Measurements from ENCODE around the gene CRYGN. TPM values are rescaled to one million over a fixed set of nuclear protein-coding genes. Genes with fewer than 3 reads are reported as not detected.

CRYGN gene
- total RNA-seq, 1 donor from 2014 or later: 0.16 TPM

- DNase-seq (ENCODE audit: low read depth, low spot score): no peak
- Mint-ChIP-seq H3K36me3 (ENCODE audit: low read depth) (no peaks in the 10 kb centered on the region), H3K9me3 (no peaks in the 10 kb centered on the region), H3K27ac (ENCODE audit: unreplicated experiment) (no peak overlapping the region), H3K4me1 (no peaks in the 10 kb centered on the region), H3K4me3 (no peak overlapping the region), H3K27me3 (ENCODE audit: low read depth) (peaks cover 17% of the 10 kb centered on the region)
- TF ChIP-seq, protein P1, sequence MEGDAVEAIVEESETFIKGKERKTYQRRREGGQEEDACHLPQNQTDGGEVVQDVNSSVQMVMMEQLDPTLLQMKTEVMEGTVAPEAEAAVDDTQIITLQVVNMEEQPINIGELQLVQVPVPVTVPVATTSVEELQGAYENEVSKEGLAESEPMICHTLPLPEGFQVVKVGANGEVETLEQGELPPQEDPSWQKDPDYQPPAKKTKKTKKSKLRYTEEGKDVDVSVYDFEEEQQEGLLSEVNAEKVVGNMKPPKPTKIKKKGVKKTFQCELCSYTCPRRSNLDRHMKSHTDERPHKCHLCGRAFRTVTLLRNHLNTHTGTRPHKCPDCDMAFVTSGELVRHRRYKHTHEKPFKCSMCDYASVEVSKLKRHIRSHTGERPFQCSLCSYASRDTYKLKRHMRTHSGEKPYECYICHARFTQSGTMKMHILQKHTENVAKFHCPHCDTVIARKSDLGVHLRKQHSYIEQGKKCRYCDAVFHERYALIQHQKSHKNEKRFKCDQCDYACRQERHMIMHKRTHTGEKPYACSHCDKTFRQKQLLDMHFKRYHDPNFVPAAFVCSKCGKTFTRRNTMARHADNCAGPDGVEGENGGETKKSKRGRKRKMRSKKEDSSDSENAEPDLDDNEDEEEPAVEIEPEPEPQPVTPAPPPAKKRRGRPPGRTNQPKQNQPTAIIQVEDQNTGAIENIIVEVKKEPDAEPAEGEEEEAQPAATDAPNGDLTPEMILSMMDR (conservative IDR thresholded peaks at IDR 0.05): no peak
Observed at GRCh38 chr7:151388007-151388297, 52.0 kb downstream of the CRYGN start.

- Mint-ChIP-seq H3K4me3 (no peak overlapping the region), H3K27ac (ENCODE audit: unreplicated experiment) (no peak overlapping the region), H3K36me3 (ENCODE audit: low read depth) (no peaks in the 10 kb centered on the region)
Observed at GRCh38 chr7:151387161-151388006, 52.6 kb downstream of the CRYGN start.

GRCh38 chr7:151386301-151387160 lies 53.4 kb downstream of the CRYGN start:
- Mint-ChIP-seq H3K27me3 (ENCODE audit: low read depth) (peaks cover 29% of the 10 kb centered on the region), H3K36me3 (ENCODE audit: low read depth) (no peaks in the 10 kb centered on the region), H3K4me3 (no peak overlapping the region), H3K4me1 (peaks cover 5% of the 10 kb centered on the region), H3K9me3 (no peaks in the 10 kb centered on the region), H3K27ac (ENCODE audit: unreplicated experiment) (no peak overlapping the region)
- no peak for DNase-seq (ENCODE audit: low read depth, low spot score)
- TF ChIP-seq, protein P1 (conservative IDR thresholded peaks at IDR 0.05): no peak

More at GRCh38 chr7:151387161-151388006, 52.6 kb downstream of the CRYGN start:
- TF ChIP-seq, protein P1 (conservative IDR thresholded peaks at IDR 0.05): no peak
- Mint-ChIP-seq H3K4me1 (peaks cover 2% of the 10 kb centered on the region), H3K9me3 (no peaks in the 10 kb centered on the region), H3K27me3 (ENCODE audit: low read depth) (peaks cover 22% of the 10 kb centered on the region)
- DNase-seq (ENCODE audit: low read depth, low spot score): no peak

- Mint-ChIP-seq H3K27ac (ENCODE audit: unreplicated experiment) (no peak overlapping the region), H3K27me3 (ENCODE audit: low read depth) (peaks cover 34% of the 10 kb centered on the region), H3K4me3 (no peak overlapping the region), H3K36me3 (ENCODE audit: low read depth) (no peaks in the 10 kb centered on the region), H3K4me1 (peaks cover 5% of the 10 kb centered on the region), H3K9me3 (no peaks in the 10 kb centered on the region)
- TF ChIP-seq, protein P1 (conservative IDR thresholded peaks at IDR 0.05): no peak
- DNase-seq (ENCODE audit: low read depth, low spot score): no peak
Observed at GRCh38 chr7:151385626-151386300, 54.2 kb downstream of the CRYGN start.

Measured in neural crest cell (in vitro differentiated cells).